K562 (cell line): ENCODE data around the gene ZCCHC14. TPM values are rescaled to one million over a fixed set of nuclear protein-coding genes. Genes with fewer than 3 reads are reported as not detected.
A peak's percentile ranks its signal among the peaks of the same experiment; 100 is the strongest.

ENCODE experiments used
- ATAC-seq: fragments of 200-7000 bp; cut with Tn5 transposase; 3 replicates; pipeline ENCODE4 v1.9.1; 2020; ENCODE audit warnings: moderate library complexity
- BruUV-seq: library from RNA; stranded (reverse); fragments of 400-500 nt; replicated peaks from 2 replicates; lab custom pipeline; 2021; lab: Mats Ljungman, UMichigan
- CTCF ChIA-PET: fragments of 300-600 bp; formaldehyde crosslinking; extraction: SDS; loops from one replicate; lab custom pipeline; 2021; ENCODE audit warnings: low intra/inter-chr PET ratio; lab: Yijun Ruan, JAX
- POLR2A ChIA-PET: fragments of 300-600, 350-650 bp; sonication (Branson Sonifier 250); formaldehyde crosslinking; extraction: SDS; loops from one replicate; lab custom pipeline; 2021; ENCODE audit warnings: antibody characterized with exemption, inconsistent platforms; lab: Yijun Ruan, JAX
- DNase-seq, 4 experiments: peaks; one replicate each; pipeline versions ENCODE4 v3.0.0 to v3.0.0-alpha.2; 2011 to 2018; ENCODE audit warnings: low spot score in 3 of 4, mixed read lengths in 3 of 4; ENCODE audit errors: extremely low read depth in 1 of 4
- FAIRE-seq: peaks from 2 replicates; lab custom pipeline; 2011; peaks lifted over from hg19 to GRCh38; lab: Jason Lieb, UNC
- H2AFZ ChIP-seq: 2 replicates; pipeline ENCODE4 v1.6.0; 2011; ENCODE audit warnings: low read depth, low read length, control low read depth, inconsistent platforms
- H3K27ac ChIP-seq: fragments of 200-600 bp; 3 replicates; pipeline ENCODE4 v1.8.0; 2011; ENCODE audit warnings: low read depth, mild to moderate bottlenecking, control low read depth, inconsistent platforms, low read length, moderate library complexity, mixed read lengths; ENCODE audit errors: extremely low read depth
- H3K27me3 ChIP-seq, 2 experiments: fragments of 300-600 bp in 1 of 2; 2 replicates in 1 of 2; 3 replicates in 1 of 2; pipeline versions ENCODE4 v1.6.0 to v1.8.0; 2011; ENCODE audit warnings: inconsistent platforms in 2 of 2, low read length in 2 of 2, mild to moderate bottlenecking in 1 of 2, mixed read lengths in 1 of 2, moderate library complexity in 1 of 2; ENCODE audit not compliant: control insufficient read depth in 2 of 2, insufficient read depth in 2 of 2
- H3K36me3 ChIP-seq: fragments of 300-600 bp; 3 replicates; pipeline ENCODE4 v1.8.0; 2011; ENCODE audit warnings: mild to moderate bottlenecking, low read length, inconsistent platforms; ENCODE audit not compliant: control insufficient read depth, insufficient read depth
- H3K4me1 ChIP-seq, 2 experiments: fragments of 200-600 bp in 1 of 2; replicated peaks in 1 of 2; 2 replicates in 1 of 2; 3 replicates in 1 of 2; pipeline versions ENCODE4 v1.5.1 to v1.8.0; 2011; ENCODE audit warnings: inconsistent platforms in 2 of 2, low read length in 2 of 2, mild to moderate bottlenecking in 1 of 2, mixed read lengths in 1 of 2, moderate library complexity in 1 of 2; ENCODE audit not compliant: control insufficient read depth in 2 of 2, insufficient read depth in 2 of 2
- H3K4me2 ChIP-seq: 2 replicates; pipeline ENCODE4 v1.6.1; 2011; ENCODE audit warnings: low read length, control low read depth, inconsistent platforms, mixed read lengths; ENCODE audit not compliant: insufficient read depth
- H3K4me3 ChIP-seq: fragments of 200-600 bp; sonication (generic), shearing (Covaris generic); 2 replicates; pipeline ENCODE4 v1.5.1; 2016; ENCODE audit warnings: control low read depth, inconsistent platforms
- H3K79me2 ChIP-seq: fragments of 200-600 bp; 3 replicates; pipeline ENCODE4 v1.8.0; 2011; ENCODE audit warnings: low read length, inconsistent platforms; ENCODE audit not compliant: control insufficient read depth, insufficient read depth
- H3K9ac ChIP-seq, 2 experiments: 2 replicates each; pipeline versions ENCODE4 v1.6.0 to v1.6.1; 2011; ENCODE audit warnings: low read depth in 2 of 2, low read length in 2 of 2, control low read depth in 1 of 2, inconsistent platforms in 1 of 2, mild to moderate bottlenecking in 1 of 2, mixed read lengths in 1 of 2; ENCODE audit not compliant: insufficient read depth in 1 of 2
- H3K9me1 ChIP-seq: one replicate; pipeline ENCODE4 v1.6.0; 2011; ENCODE audit warnings: inconsistent platforms, mild to moderate bottlenecking, low read length, moderate library complexity; ENCODE audit not compliant: control insufficient read depth, insufficient read depth
- H3K9me3 ChIP-seq: replicated peaks from 2 replicates; pipeline ENCODE4 v1.5.1; 2011; ENCODE audit warnings: low read depth, low read length, inconsistent platforms; ENCODE audit not compliant: control insufficient read depth, insufficient read depth
- H4K20me1 ChIP-seq: replicated peaks from 2 replicates; pipeline ENCODE4 v1.6.1; 2011; ENCODE audit warnings: low read length, inconsistent platforms, mixed read lengths; ENCODE audit not compliant: control insufficient read depth, insufficient read depth
- ADNP ChIP-seq: fragments of 200-800 bp; sonication (Bioruptor generic); IDR thresholded peaks from 2 replicates; pipeline ENCODE4 v1.6.1; 2016; ENCODE audit warnings: missing genetic modification characterization, missing compliant biosample characterization
- EHMT2 ChIP-seq: fragments of 450-650 bp; IDR thresholded peaks from 2 replicates; pipeline ENCODE4 v1.6.1; 2018; ENCODE audit warnings: antibody characterized with exemption
- FOXP4 ChIP-seq: sonication (generic); formaldehyde crosslinking; IDR thresholded peaks from 2 replicates; pipeline ENCODE4 v1.8.0; 2022; ENCODE audit warnings: mild to moderate bottlenecking, missing genetic modification reagents, borderline replicate concordance
- NFE2 ChIP-seq: IDR thresholded peaks from 2 replicates; pipeline ENCODE4 v1.6.1; 2014; ENCODE audit warnings: antibody characterized with exemption, low read depth
- REST ChIP-seq, 2 experiments: fragments of 450-650 bp; formaldehyde crosslinking in 1 of 2; IDR thresholded peaks; 2 replicates each; pipeline versions ENCODE4 v1.4.0 to v1.6.1; 2014 to 2020; ENCODE audit warnings: mild to moderate bottlenecking in 2 of 2, borderline replicate concordance in 1 of 2, low read depth in 1 of 2
- ZFPM2 ChIP-seq: fragments of 250-450 bp; sonication (Bioruptor Pico); IDR thresholded peaks from 2 replicates; pipeline ENCODE4 v1.5.1; 2022; ENCODE audit warnings: mild to moderate bottlenecking
- ZFX ChIP-seq: sonication (generic); formaldehyde crosslinking; IDR thresholded peaks from 2 replicates; pipeline ENCODE4 v1.8.0; 2022; ENCODE audit warnings: mild to moderate bottlenecking, missing genetic modification reagents, moderate library complexity
- WGBS: fragments of 100-300 bp; shearing (Covaris generic); methylation state at CpG from one replicate; pipeline ENCODE4 v1.1.6; 2016; ENCODE audit warnings: low coverage, mixed read lengths; ENCODE audit not compliant: insufficient coverage; ENCODE audit errors: missing lambda C conversion rate; 5-methylcytosine and 5-hydroxymethylcytosine counted together
- in situ Hi-C: fragments of 300-500 bp; cut with MboI; formaldehyde crosslinking; loops from 4 replicates; pipeline ENCODE4 v1.15.0; 2018; ENCODE audit warnings: inconsistent platforms, mixed read lengths
- intact Hi-C: fragments of 100-400 bp; cut with micrococcal nuclease; formaldehyde crosslinking; loops from 2 replicates; pipeline ENCODE4 v1.14.2; 2022
- polyA plus RNA-seq, 8 experiments: library from polyadenylated mRNA; depleted of rRNA in 4 of 8; stranded (reverse) in 5 of 8; unstranded in 3 of 8; fragments of >200 nt; fragmentation: Nextera tagmentation in 2 of 8; fragmentation: Illumina TruSeq in 1 of 8; extraction: Ambion mirVana in 2 of 8; extraction: Trizol in 1 of 8; gene quantifications; 2 replicates each; pipeline versions ENCODE4 v1.2.1 to v1.2.3, GENCODE V29; 2011 to 2014; ENCODE audit warnings: inconsistent platforms in 1 of 8, missing spikeins in 1 of 8
- total RNA-seq, 7 experiments: library from RNA; depleted of rRNA in 6 of 7; stranded (reverse); fragments of >200 nt in 6 of 7; fragmentation: Illumina TruSeq in 2 of 7; extraction: Trizol in 2 of 7; gene quantifications; 2 replicates each; pipeline versions ENCODE4 v1.2.1 to v1.2.3, GENCODE V29; 2011 to 2021; ENCODE audit warnings: low replicate concordance in 1 of 7

The ZCCHC14 gene
- total and polyA plus RNA-seq, 9 of the 15 experiments (the other 6 are each of a cell fraction or from before 2014, with no cell fraction given): 1.5 to 12.4 (median 2.9) TPM

- Histone ChIP-seq H3K9me1 (peaks cover 6% of the 10 kb centered on the region), H2AFZ (peak overlapping the region; percentile 68; the same call in 1 of the 2 replicates), H3K4me1 (peaks cover 14 to 28% of the 10 kb centered on the region in 2 experiments; a peak in 4 of 5 replicates), H3K9ac (0 out of 4 replicates have a peak overlapping the region, but pooled peaks of 1 of the 2 experiments have one; percentile 84), H3K36me3 (0 out of 3 replicates have a peak, but pooled peaks cover 3% of the 10 kb centered on the region), H3K4me3 (peak overlapping the region; percentile 53; the same call in 1 of the 2 replicates), H3K4me2 (peak overlapping the region; percentile 49; the same call in 1 of the 2 replicates), H3K79me2 (peaks cover 18% of the 10 kb centered on the region), H3K9me3 (no peaks in the 10 kb centered on the region), H3K27ac (no peak overlapping the region), H3K27me3 (peaks cover 0 to 3% of the 10 kb centered on the region in 2 experiments; a peak in 2 of 5 replicates), H4K20me1 (peaks cover 21% of the 10 kb centered on the region)
- 11% methylated on average over 20 of the region's 23 CpGs for WGBS
- DNase-seq (no peak), ATAC-seq (no peak), FAIRE-seq (no peak)
- ChIA-PET POLR2A (no interaction called here), CTCF (no interaction called here)
- in situ Hi-C loops: no loop called here
- BruUV-seq: no TSS peak
- intact Hi-C loops: loop anchor here (1.0 to 5.0 kb wide), 2 partner anchors 32 to 101 kb away; partner anchors contain the start of gene MAP1LC3B
- peak; percentile 78 for TF ChIP-seq ADNP (tag)
- no peak for TF ChIP-seq NFE2
- 0 out of 2 replicates have a peak, but pooled peaks have one; percentile 7 for TF ChIP-seq ZFX (CRISPR knock-in tag)
- TF ChIP-seq ZFPM2: no peak
- TF ChIP-seq REST (IDR thresholded peaks at IDR 0.05; ENCODE audit: borderline replicate concordance): peak; percentile 80
- no peak for TF ChIP-seq REST (CRISPR knock-in tag; IDR thresholded peaks at IDR 0.05; ENCODE audit: low read depth)
- TF ChIP-seq EHMT2: peak; percentile 68; the same call in 1 of the 2 replicates
- TF ChIP-seq FOXP4: no peak
These were observed 920 bp upstream of the ZCCHC14 start for GRCh38 chr16:87493608-87494280.
